H1 (cell line): Measurements from ENCODE around the gene MLEC. TPM values are rescaled to one million over a fixed set of nuclear protein-coding genes. Genes with fewer than 3 reads are reported as not detected.

Experiments used
- ASH2L ChIP-seq: fragments of 200-600, 300-600 bp; sonication (generic); IDR thresholded peaks from one replicate; pipeline ENCODE4 v1.7.1; 2017; ENCODE audit warnings: low read length
- ATF2 ChIP-seq: IDR thresholded peaks from 2 replicates; pipeline ENCODE4 v1.6.1; 2012; ENCODE audit warnings: low read length, inconsistent platforms
- ATF3 ChIP-seq: IDR thresholded peaks from 2 replicates; pipeline ENCODE4 v1.6.1; 2011; ENCODE audit warnings: low read depth, mild to moderate bottlenecking, low read length; ENCODE audit not compliant: insufficient read depth
- CBX5 ChIP-seq: fragments of 300-800, 300-1000 bp; sonication (generic); IDR thresholded peaks from 2 replicates; pipeline ENCODE4 v1.7.1; 2016; ENCODE audit warnings: antibody characterized with exemption, low read length, low read depth
- CHD1 ChIP-seq: IDR thresholded peaks from 2 replicates; pipeline ENCODE4 v1.6.1; 2012; ENCODE audit warnings: low read depth, low read length, improper control_type of control experiment
- CTBP2 ChIP-seq: IDR thresholded peaks from 2 replicates; pipeline ENCODE4 v1.7.0; 2011; ENCODE audit warnings: borderline replicate concordance, mild to moderate bottlenecking, moderate library complexity, mixed read lengths, low read length; ENCODE audit not compliant: insufficient read depth, insufficient read length
- CTCF ChIP-seq, 3 experiments: IDR thresholded peaks; 1 replicate in 2 of 3; 2 replicates in 1 of 3; pipeline versions ENCODE4 v1.5.1 to v1.6.1; 2011; ENCODE audit warnings: low read length in 3 of 3, mild to moderate bottlenecking in 3 of 3, inconsistent platforms in 2 of 3, low read depth in 1 of 3, moderate library complexity in 1 of 3; ENCODE audit not compliant: insufficient read depth in 1 of 3; ENCODE audit errors: control extremely low read depth in 1 of 3
- JUND ChIP-seq: IDR thresholded peaks from 2 replicates; pipeline ENCODE4 v1.6.1; 2011; ENCODE audit warnings: mild to moderate bottlenecking, improper control_type of control experiment, low read length
- KDM5A ChIP-seq: fragments of 200-600 bp; IDR thresholded peaks from 2 replicates; pipeline ENCODE4 v1.7.1; 2012; ENCODE audit warnings: mild to moderate bottlenecking, low read length, inconsistent platforms, mixed read lengths
- MAX ChIP-seq: IDR thresholded peaks from 2 replicates; pipeline ENCODE4 v1.6.1; 2012; ENCODE audit warnings: inconsistent platforms
- PHF8 ChIP-seq: fragments of 200-600 bp; sonication (generic); conservative IDR thresholded peaks from 2 replicates; pipeline ENCODE4 v1.7.1; 2012; ENCODE audit warnings: low read depth, mild to moderate bottlenecking, inconsistent platforms, low read length, moderate library complexity
- POLR2A ChIP-seq, 2 experiments: IDR thresholded peaks; 1 replicate in 1 of 2; 2 replicates in 1 of 2; pipeline ENCODE4 v1.6.1; 2011; ENCODE audit warnings: low read depth in 2 of 2, low read length in 2 of 2, mild to moderate bottlenecking in 2 of 2; ENCODE audit errors: control extremely low read depth in 1 of 2
- POLR2AphosphoS5 ChIP-seq: IDR thresholded peaks from 2 replicates; pipeline ENCODE4 v1.6.1; 2011; ENCODE audit warnings: low read depth, low read length
- SAP30 ChIP-seq: fragments of 300-600 bp; sonication (generic); IDR thresholded peaks from 2 replicates; pipeline ENCODE4 v1.7.1; 2012; ENCODE audit warnings: low read length, moderate library complexity, mild to moderate bottlenecking, inconsistent platforms; ENCODE audit not compliant: insufficient read depth, insufficient replicate concordance
- SP1 ChIP-seq: IDR thresholded peaks from 2 replicates; pipeline ENCODE4 v1.6.1; 2011; ENCODE audit warnings: low read depth, low read length
- TAF1 ChIP-seq: IDR thresholded peaks from 2 replicates; pipeline ENCODE4 v1.6.1; 2011; ENCODE audit warnings: mild to moderate bottlenecking, low read depth, low read length
- TAF7 ChIP-seq: optimal IDR thresholded peaks from 2 replicates; pipeline ENCODE3; 2011; ENCODE audit warnings: low read depth, mild to moderate bottlenecking, inconsistent platforms, low read length, moderate library complexity, borderline replicate concordance
- TEAD4 ChIP-seq: IDR thresholded peaks from 2 replicates; pipeline ENCODE4 v1.6.1; 2012; ENCODE audit warnings: low read depth, low read length, inconsistent platforms, mixed read lengths
- polyA plus RNA-seq, 7 experiments: library from polyadenylated mRNA; depleted of rRNA in 3 of 7; stranded (reverse) in 5 of 7; unstranded in 2 of 7; fragments of >200 nt in 5 of 7; fragments of 200-250 nt in 2 of 7; gene quantifications; 1 replicate in 5 of 7; 2 replicates in 1 of 7; 4 replicates in 1 of 7; pipeline versions ENCODE4 v1.2.1 to v1.2.3, GENCODE V29; 2011 to 2013; ENCODE audit warnings: missing spikeins in 2 of 7, mixed read lengths in 2 of 7
- total RNA-seq: library from RNA; stranded (reverse); fragmentation: NEBNext Ultra II Directional; extraction: Animal tissue kit (Norgen Biotek cat#: 25700); gene quantifications from 2 replicates; pipeline ENCODE4 v1.2.1, GENCODE V29; 2021

MLEC gene
- total and polyA plus RNA-seq, 2 of the 8 experiments (the other 6 are each of a cell fraction or from before 2014, with no cell fraction given), result 37.1 to 260 TPM

- TF ChIP-seq KDM5A, result no peak; the same call in 1 of the 2 replicates
- peak; percentile 77 for TF ChIP-seq ASH2L
- peak; percentile 63 for TF ChIP-seq PHF8
- 0 out of 2 replicates have a peak, but pooled peaks have one; percentile 7 for TF ChIP-seq JUND
- peak; percentile 49; the same call in 1 of the 2 replicates for TF ChIP-seq TEAD4
- TF ChIP-seq ATF2, result no peak
- TF ChIP-seq TAF1, result peak; percentile 79; the same call in 1 of the 2 replicates
- peak; percentile 47 for TF ChIP-seq TAF7
- peak; percentile 74; the same call in 1 of the 2 replicates for TF ChIP-seq POLR2AphosphoS5
- peak in 2 of 3 experiments; percentile 23; a peak in 2 of 4 replicates for TF ChIP-seq CTCF (IDR thresholded peaks at IDR 0.05; ENCODE audit: control extremely low read depth in 1 of 3, insufficient read depth in 1 of 3, low read depth in 1 of 3, low read length in 3 of 3)
- peak; percentile 11 to 55; a peak in 1 of 3 replicates for TF ChIP-seq POLR2A (IDR thresholded peaks at IDR 0.05; ENCODE audit: control extremely low read depth in 1 of 2, low read depth in 2 of 2, low read length in 2 of 2)
- TF ChIP-seq SP1, result peak; percentile 65; the same call in 1 of the 2 replicates
- peak; percentile 31 for TF ChIP-seq CTBP2
- TF ChIP-seq ATF3, result no peak
- no peak for TF ChIP-seq CBX5
- peak; percentile 70 for TF ChIP-seq MAX
- TF ChIP-seq CHD1, result no peak
- no peak for TF ChIP-seq SAP30
Observed at GRCh38 chr12:120686690-120687577, at the start of gene MLEC (continued).
